Activated CD8-positive, alpha-beta memory T cell treated with anti-CD3 and anti-CD28 coated beads for 36 hours (primary cell): Measurements from ENCODE around the gene PPM1K. TPM values are rescaled to one million over a fixed set of nuclear protein-coding genes. Genes with fewer than 3 reads are reported as not detected.

Source experiments
- CTCF ChIA-PET: fragments of 350-600 bp; sonication (Branson Sonifier 250); formaldehyde crosslinking; loops from one replicate; lab custom pipeline; 2021; ENCODE audit warnings: antibody characterized with exemption; lab: Charles Lee
- POLR2A ChIA-PET: fragments of 350-600 bp; sonication (Branson Sonifier 250); formaldehyde crosslinking; loops from one replicate; lab custom pipeline; 2021; ENCODE audit warnings: antibody characterized with exemption; lab: Charles Lee
- total RNA-seq, 2 experiments: library from RNA; stranded (reverse); gene quantifications; one replicate each; pipeline ENCODE4 v1.2.3, GENCODE V29; 2021

PPM1K gene
- total RNA-seq, 2 experiments from 2014 or later, result 38.1 to 42.3 TPM

GRCh38 chr4:88230969-88231771, 53.2 kb downstream of the PPM1K start:
- POLR2A ChIA-PET, result no interaction called here
- CTCF ChIA-PET, result no interaction called here

- ChIA-PET CTCF (no interaction called here), POLR2A (no interaction called here)
These were observed 53.9 kb downstream of the PPM1K start for GRCh38 chr4:88230461-88230891.

GRCh38 chr4:88227734-88228133, 56.6 kb downstream of the PPM1K start:
- ChIA-PET POLR2A (no interaction called here), CTCF (interaction anchor here (1.0 to 1.2 kb wide), 2 partner anchors 9 to 288 kb away, joined by 3 read pairs; no protein-coding TSS in a partner anchor)

DNA sequence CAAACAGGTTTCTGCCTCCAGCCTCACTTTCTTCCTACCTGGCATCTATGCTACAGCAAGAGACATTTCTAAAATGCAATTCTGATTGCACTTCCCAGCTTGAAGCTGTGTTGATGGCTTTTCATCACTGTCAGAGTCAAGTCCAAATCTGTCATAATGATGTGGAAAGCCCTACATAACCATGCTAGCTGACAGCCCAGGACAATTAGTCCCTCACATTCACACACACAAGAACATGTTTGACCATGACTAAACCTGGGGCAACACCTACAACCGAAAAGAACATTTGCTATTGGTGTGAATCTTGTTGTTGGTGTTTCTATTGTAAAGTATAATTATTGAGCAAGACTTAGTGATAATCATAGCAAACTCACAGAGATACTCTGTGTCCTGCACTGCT, 58.2 kb downstream of the PPM1K start:
- ChIA-PET POLR2A (no interaction called here), CTCF (no interaction called here)

DNA sequence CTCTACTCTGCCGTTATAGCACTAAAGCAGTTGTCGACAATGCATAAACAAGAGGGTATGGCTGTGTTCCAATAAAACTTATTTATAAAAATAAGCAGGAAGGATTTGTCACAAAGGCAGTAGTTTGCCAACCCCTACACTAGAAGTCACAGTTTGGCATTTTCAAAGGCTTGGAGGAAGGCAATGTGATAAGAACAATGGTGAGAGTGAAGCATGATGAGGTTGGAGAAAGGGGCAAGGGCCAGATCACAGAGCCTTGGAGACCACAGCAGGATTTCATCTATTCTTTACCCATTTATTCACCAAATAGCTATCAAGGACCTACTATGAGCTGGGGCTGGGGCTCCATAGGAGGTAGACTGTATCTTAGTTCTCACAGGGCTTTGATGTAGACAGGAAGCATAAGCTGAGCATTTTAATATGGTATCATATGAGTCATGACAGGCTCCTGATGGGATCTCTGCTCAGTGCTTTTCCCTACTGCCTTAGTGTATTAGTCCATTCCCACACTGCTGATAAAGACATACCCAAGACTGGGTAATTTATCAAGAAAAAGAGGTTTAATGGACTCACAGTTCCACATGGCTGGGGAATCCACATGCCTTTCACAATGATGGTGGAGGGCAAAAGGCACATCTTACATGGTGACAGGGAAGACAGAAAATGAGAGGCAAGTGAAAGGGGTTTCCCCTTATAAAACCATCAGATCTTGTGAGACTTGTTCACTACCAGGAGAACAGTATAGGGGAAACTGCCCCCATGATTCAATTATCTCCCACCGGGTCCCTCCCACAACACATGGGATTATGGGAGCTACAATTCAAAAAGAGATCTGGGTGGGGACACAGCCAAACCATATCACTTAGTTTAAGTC, 58.9 kb downstream of the PPM1K start:
- POLR2A ChIA-PET, result no interaction called here

DNA sequence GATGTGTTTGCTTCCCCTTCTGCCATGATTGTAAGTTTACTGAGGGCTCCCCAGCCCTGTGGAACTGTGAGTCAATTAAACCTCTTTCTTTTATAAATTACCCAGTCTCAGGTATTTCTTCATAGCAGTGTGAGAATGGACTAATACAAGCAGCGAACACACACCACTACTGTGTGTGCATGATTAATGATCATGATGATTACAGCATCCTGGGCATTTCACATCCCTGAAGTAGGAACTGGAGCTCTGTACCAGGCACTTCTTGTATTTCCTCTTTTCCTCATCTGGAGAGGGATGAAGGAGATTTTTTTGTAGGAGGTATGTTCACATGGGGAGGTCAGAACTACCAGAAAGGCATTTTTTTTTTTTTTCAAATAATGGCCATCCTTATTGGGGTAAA, 60.8 kb downstream of the PPM1K start:
- CTCF ChIA-PET, result no interaction called here

More for the DNA sequence above, 58.9 kb downstream of the PPM1K start:
- CTCF ChIA-PET, result interaction anchor here (1.0 to 1.4 kb wide), 2 partner anchors 14 to 290 kb away, joined by 3 read pairs; no protein-coding TSS in a partner anchor

GRCh38 chr4:88219099-88219498, 65.3 kb downstream of the PPM1K start:
- POLR2A ChIA-PET, result no interaction called here
- CTCF ChIA-PET, result interaction anchor here (0.5 to 2.0 kb wide), 7 partner anchors 8 to 300 kb away, joined by 3 to 25 read pairs (median 3); no protein-coding TSS in a partner anchor

More for the DNA sequence above, 60.8 kb downstream of the PPM1K start:
- POLR2A ChIA-PET, result no interaction called here

DNA sequence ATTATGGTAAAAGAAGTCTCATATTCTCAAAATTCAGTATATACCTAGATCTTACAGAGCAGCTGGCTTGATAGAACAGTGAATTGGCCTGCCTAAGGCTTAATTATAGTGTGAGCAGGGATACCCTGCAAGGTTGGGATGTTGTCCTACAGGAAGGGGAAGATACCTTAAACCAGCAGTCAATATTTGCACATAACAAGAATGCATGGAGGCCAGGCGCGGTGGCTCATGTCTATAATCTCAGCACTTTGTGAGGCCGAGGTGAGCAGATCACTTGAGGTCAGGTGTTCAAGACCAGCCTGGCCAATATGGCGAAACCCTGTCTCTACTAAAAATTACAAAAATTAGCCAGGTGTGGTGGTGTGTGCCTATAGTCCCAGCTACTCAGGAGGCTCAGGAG, 67.2 kb downstream of the PPM1K start:
- POLR2A ChIA-PET, result no interaction called here
- CTCF ChIA-PET, result interaction anchor here (0.7 to 1.3 kb wide), 3 partner anchors 66 to 298 kb away, joined by 3 to 4 read pairs (median 4); no protein-coding TSS in a partner anchor

DNA sequence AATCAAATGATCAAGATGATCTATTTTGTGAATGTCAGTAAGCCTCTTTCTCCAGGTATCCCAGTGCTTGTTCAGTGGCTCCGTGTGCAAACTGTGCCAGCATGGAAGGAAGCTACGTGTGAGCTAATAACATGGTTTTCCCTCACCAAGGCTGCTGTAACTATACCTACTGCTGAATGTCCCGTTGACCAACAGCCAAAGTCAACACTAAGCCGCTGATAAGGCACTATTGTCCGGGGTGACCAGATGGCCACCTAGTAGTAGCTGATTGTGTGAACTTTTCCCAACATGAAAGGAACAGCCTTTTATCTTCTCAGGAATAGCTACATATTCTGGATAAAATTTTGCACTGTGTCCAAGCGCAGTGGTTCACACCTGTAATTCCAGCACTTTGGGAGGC, 68.0 kb downstream of the PPM1K start:
- POLR2A ChIA-PET, result no interaction called here

GRCh38 chr4:88215351-88215750, 69.0 kb downstream of the PPM1K start:
- ChIA-PET CTCF (interaction anchor here (1.1 kb wide), 1 partner anchor 303 kb away, joined by 3 read pairs; no protein-coding TSS in a partner anchor), POLR2A (no interaction called here)

More for the DNA sequence above, 68.0 kb downstream of the PPM1K start:
- CTCF ChIA-PET, result interaction anchor here (0.6 to 1.3 kb wide), 3 partner anchors 101 to 302 kb away, joined by 3 to 4 read pairs (median 3); no protein-coding TSS in a partner anchor

DNA sequence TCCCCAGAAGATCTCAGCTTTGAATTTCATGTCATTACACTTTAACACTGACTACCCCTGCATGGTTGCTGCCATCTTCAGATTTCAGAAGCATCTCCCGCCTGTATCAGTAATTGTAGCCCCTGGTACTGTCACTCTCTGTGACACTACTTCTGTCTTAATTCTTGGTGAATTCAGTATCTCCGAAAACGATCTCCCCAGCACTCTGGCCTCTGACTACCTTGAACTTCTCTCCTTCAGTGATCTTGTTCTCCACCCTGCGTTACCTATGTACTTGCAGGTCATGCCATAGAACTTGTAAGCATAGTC, 72.2 kb downstream of the PPM1K start:
- CTCF ChIA-PET, result interaction anchor here (0.7 to 3.0 kb wide), 14 partner anchors 12 to 363 kb away, joined by 3 to 32 read pairs (median 4); partner anchors contain the start of gene PYURF
- POLR2A ChIA-PET, result no interaction called here

DNA sequence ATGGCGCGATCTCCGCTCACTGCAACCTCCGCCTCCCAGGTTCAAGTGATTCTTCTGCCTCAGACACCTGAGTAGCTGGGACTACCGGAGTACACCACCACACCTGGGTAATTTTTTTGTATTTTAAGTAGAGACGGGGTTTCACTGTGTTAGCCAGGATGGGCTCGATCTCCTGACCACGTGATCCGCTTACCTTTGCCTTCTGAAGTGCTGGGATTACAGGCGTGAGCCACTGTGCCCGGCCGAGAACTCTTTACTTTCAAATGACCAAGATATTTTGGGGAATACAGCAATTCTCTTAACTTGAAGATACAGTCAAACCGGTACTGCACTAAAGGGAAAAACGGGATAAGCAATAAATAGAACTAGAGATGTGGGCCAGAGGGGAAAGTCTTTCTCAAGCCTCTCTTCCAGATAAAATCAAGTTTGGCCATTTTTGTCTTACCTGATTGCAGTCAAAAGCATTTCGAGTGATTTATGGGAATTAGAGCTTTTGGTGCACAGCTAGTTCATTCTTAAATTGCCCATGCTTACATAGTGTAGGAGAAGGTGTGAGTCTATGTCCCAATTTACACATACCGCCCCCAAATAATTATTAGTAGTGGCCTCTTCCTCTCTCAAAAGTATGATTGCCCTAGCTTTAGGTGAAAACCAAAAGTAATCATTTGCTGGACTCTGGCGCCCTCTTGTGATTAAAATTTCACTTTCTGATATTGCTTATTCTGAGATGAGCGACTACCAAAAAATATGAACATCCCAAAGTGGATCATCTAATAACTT, 72.7 kb downstream of the PPM1K start:
- ChIA-PET POLR2A (interaction anchor here (0.5 kb wide), 1 partner anchor 178 kb away, joined by 3 read pairs; no protein-coding TSS in a partner anchor), CTCF (interaction anchor here (0.6 to 3.0 kb wide), 16 partner anchors 9 to 362 kb away, joined by 3 to 32 read pairs (median 3); partner anchors contain the start of gene PYURF)

- CTCF ChIA-PET, result interaction anchor here (0.6 kb wide), 1 partner anchor 12 kb away, joined by 3 read pairs; no protein-coding TSS in a partner anchor
- POLR2A ChIA-PET, result no interaction called here
These were observed 76.2 kb downstream of the PPM1K start for GRCh38 chr4:88208156-88208555.

Other genes with a start within 250 kb of the PPM1K start
- gene ABCG2, start 125.9 kb downstream of the PPM1K start, total RNA-seq, result 1 to 10 TPM in 1 of 2 experiments, under 1 TPM in 1; 0.76 to 1.1 TPM
- gene HERC6, start 94.3 kb upstream of the PPM1K start, total RNA-seq, result 1 to 10 TPM; 1.1 to 1.8 TPM
- gene HERC5, start 172.6 kb upstream of the PPM1K start, total RNA-seq, result 1 to 10 TPM; 5.9 to 6.4 TPM
- 10 to 100 TPM; 61.9 to 68.6 TPM for gene PYURF, start 239.2 kb upstream of the PPM1K start, total RNA-seq